ENCODE data around the gene HSD17B3. TPM values are rescaled to one million over a fixed set of nuclear protein-coding genes. Genes with fewer than 3 reads are reported as not detected.

HSD17B3 gene
- total and polyA plus RNA-seq, 7 donors: 0.66 to 1.4 (median 1.0) TPM; not detected in 4

GRCh38 chr9:96338299-96338698 is 36.3 kb upstream of the HSD17B3 start:
- H3K4me3 ChIP-seq: no peak overlapping the region
- no peak for TF ChIP-seq EP300 (IDR thresholded peaks at IDR 0.05)
- no peak for TF ChIP-seq POLR2A (IDR thresholded peaks at IDR 0.05)
- no peak for TF ChIP-seq CTCF (IDR thresholded peaks at IDR 0.05)
- TF ChIP-seq POLR2AphosphoS5 (IDR thresholded peaks at IDR 0.05): no peak
- intact Hi-C loops (cut with DNase I): no loop called here
- no peaks in the 10 kb centered on the region for H3K27me3 ChIP-seq
- peaks cover 0 to 7% (median 0%) of the 10 kb centered on the region in 4 donors for H3K36me3 ChIP-seq
- 97 to 99% methylated on average over 3 of the region's 3 CpGs for WGBS, 2 donors
- DNase-seq: no peak
- peaks cover 0 to 24% (median 7%) of the 10 kb centered on the region in 4 donors for H3K4me1 ChIP-seq
- no peak overlapping the region for H3K27ac ChIP-seq
- no peaks in the 10 kb centered on the region for H3K9me3 ChIP-seq

GRCh38 chr9:96333958-96334357 is 32.0 kb upstream of the HSD17B3 start:
- no peak for DNase-seq
- Histone ChIP-seq H3K27me3 (no peaks in the 10 kb centered on the region), H3K9me3 (no peaks in the 10 kb centered on the region), H3K4me1 (no peaks in the 10 kb centered on the region), H3K36me3 (peaks cover 0 to 26% (median 0%) of the 10 kb centered on the region in 4 donors), H3K27ac (no peak overlapping the region), H3K4me3 (no peak overlapping the region)
- 84% methylated on average over 1 of the region's 1 CpG for whole genome bisulfite sequencing, 2 donors
- intact Hi-C loops (cut with DNase I): no loop called here
- no peak for TF ChIP-seq POLR2A (IDR thresholded peaks at IDR 0.05)
- no peak for TF ChIP-seq EP300 (IDR thresholded peaks at IDR 0.05)
- no peak for TF ChIP-seq CTCF (IDR thresholded peaks at IDR 0.05)
- no peak for TF ChIP-seq POLR2AphosphoS5 (IDR thresholded peaks at IDR 0.05)

GRCh38 chr9:96331236-96331947 is 29.4 kb upstream of the HSD17B3 start:
- Histone ChIP-seq H3K4me3 (no peak overlapping the region), H3K27me3 (no peaks in the 10 kb centered on the region), H3K9me3 (no peaks in the 10 kb centered on the region), H3K4me1 (no peaks in the 10 kb centered on the region), H3K27ac (no peak overlapping the region), H3K36me3 (peaks cover 0 to 26% (median 0%) of the 10 kb centered on the region in 4 donors)
- 83 to 95% methylated on average over 9 of the region's 9 CpGs for WGBS, 2 donors
- intact Hi-C loops (cut with DNase I): no loop called here
- TF ChIP-seq POLR2A (IDR thresholded peaks at IDR 0.05) (no peak), CTCF (IDR thresholded peaks at IDR 0.05) (no peak)
- DNase-seq: no peak

- Histone ChIP-seq H3K4me3 (no peak overlapping the region), H3K4me1 (no peaks in the 10 kb centered on the region), H3K27ac (no peak overlapping the region), H3K27me3 (no peaks in the 10 kb centered on the region), H3K9me3 (no peaks in the 10 kb centered on the region), H3K36me3 (peaks cover 0 to 29% (median 0%) of the 10 kb centered on the region in 4 donors)
- intact Hi-C loops (cut with DNase I): loop anchor here (2.0 kb wide), 1 partner anchor 339 kb away; no protein-coding TSS in a partner anchor
- TF ChIP-seq EP300 (IDR thresholded peaks at IDR 0.05) (no peak), POLR2AphosphoS5 (IDR thresholded peaks at IDR 0.05) (no peak), POLR2A (IDR thresholded peaks at IDR 0.05) (no peak), CTCF (IDR thresholded peaks at IDR 0.05) (peak; percentile 72 to 87 (median 76))
- WGBS, 2 donors: 32 to 52% methylated on average over 1 of the region's 1 CpG
- DNase-seq: no peak
Measured at GRCh38 chr9:96327694-96328352, 25.8 kb upstream of the HSD17B3 start.

Data from sigmoid colon (tissue), 7 donors.